Activated gamma-delta T cell (primary cell): ENCODE measurements around the gene TBX6.
A peak's percentile ranks its signal among the peaks of the same experiment; 100 is the strongest.

Experiments used
- DNase-seq: peaks from one replicate; lab custom pipeline; 2025; lab: John Stamatoyannopoulos, UW

The TBX6 gene

DNA sequence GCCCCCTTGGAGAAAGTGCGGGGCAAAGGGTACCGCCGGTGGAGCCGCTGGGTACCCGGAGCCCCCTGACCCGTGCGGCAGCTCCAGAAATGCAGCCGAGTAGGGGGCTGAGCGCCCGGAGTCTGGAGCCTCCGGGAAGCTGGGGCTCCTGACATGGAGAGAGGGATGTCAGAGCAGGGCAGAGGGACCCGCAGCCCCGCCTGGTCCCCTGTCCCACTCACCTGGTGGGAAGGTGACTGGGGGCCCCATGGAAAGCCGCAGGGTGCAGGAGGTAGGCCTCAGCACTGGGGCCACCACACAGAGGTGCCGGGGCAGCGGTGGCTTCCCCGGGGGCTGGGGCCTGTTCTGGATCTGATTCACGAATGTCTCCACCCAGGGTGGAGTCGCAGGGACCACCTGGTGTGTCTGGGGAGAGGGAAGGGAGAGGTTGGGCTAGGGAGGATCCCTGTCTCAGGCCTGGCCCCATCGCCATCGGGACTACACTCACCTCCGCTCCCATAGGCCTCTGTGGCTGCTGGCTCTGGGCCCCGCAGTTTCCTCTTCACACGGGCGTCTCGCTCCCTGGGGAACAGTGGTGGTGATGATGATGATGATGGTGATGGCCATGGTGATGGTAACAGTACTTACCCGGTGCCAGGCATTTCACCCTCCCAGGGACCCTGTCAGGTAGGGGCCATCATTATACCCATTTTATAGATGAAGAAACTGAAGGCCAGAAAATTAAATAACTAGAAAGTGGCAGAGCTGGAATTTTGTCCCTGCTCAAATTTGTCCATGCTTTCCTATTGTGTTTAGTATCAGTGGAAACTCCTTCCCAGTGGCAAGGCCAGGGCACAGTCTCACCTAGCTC, 5.2 kb downstream of the TBX6 start:
- DNase-seq = no peak

DNA sequence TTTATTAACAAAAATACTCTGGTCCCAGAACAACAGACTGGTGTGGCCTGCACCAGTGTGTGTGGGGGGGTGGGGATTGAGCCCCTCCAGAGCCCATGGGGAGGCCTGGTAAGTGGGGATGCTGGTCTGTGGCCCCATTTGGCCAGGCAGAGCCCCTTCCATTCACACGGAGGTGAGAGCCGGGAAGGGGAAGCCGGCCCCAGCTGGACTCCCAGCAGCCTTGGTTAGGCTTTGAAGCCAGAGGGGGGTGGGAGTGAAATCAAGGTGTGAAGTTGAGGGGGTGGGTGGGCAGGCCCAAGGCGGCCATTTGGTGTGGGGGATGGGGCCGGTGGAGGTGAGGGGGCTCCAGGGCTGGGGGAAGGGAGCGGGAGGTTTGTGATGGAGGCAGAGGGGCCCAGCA, 5.9 kb downstream of the TBX6 start:
- no peak for DNase-seq

DNA sequence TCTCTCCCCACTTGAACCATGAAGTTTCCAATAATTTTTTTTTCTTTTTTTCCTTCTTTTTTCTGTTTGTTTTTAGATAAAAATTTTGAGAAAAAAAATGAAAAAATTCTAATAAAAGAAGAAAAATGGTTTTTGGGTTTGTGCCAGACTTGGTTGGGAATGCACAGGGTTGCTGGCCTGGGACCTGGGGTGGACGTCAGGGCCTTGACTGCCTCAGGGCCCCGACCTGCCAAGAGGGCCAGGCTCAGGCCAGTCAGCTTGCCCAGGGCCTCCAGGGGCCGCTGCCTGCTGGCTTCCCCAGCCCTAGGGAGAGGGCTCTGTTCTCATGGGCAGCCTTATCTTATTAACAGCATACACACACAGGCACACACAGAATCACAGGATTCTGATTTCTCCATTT, 6.5 kb downstream of the TBX6 start:
- no peak for DNase-seq

DNA sequence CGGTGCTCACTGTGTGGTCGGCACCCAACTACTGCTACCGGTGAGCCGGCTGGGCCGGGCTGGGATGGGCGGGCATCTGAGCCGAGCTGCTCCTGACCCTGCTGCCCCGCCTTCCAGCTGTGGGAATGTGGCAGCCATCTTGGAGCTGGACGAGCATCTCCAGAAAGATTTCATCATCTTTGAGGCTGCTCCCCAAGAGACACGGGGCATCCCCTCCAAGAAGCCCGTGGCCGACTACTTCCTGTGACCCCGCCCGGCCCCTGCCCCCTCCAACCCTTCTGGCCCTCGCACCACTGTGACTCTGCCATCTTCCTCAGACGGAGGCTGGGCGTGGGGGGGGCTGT, 6.9 kb downstream of the TBX6 start:
- DNase-seq = no peak

DNA sequence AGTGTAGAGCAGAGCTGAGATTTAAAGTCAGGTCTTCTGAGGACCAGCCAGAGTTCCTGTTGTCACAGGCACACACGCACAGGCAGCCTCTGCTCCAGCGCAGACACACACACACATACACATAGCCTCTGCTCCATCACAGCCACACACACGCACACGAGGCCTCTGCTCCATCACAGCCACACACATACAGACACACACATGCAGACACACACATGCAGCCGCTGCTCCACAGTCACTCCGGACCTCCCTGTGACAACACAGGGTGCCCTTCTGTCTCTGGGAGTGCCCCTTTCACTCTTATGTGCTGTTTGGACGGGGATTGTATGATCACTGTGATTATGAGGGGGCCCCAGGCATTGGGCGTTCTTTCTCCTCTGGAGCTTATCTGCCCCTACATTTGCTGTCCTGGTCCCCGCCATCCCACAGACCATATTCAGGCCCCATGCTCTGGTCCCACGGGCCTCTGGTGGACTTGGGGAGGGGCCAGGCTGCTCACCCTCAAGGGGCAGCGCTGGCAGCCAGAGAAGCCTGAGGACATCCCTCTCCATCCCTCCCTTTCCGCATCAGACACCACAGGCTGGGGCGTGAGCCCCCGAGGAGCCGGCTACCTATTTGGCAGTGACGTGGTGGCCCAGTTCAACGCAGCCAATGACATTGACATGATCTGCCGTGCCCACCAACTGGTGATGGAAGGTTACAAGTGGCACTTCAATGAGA, 7.5 kb downstream of the TBX6 start:
- no peak for DNase-seq

DNA sequence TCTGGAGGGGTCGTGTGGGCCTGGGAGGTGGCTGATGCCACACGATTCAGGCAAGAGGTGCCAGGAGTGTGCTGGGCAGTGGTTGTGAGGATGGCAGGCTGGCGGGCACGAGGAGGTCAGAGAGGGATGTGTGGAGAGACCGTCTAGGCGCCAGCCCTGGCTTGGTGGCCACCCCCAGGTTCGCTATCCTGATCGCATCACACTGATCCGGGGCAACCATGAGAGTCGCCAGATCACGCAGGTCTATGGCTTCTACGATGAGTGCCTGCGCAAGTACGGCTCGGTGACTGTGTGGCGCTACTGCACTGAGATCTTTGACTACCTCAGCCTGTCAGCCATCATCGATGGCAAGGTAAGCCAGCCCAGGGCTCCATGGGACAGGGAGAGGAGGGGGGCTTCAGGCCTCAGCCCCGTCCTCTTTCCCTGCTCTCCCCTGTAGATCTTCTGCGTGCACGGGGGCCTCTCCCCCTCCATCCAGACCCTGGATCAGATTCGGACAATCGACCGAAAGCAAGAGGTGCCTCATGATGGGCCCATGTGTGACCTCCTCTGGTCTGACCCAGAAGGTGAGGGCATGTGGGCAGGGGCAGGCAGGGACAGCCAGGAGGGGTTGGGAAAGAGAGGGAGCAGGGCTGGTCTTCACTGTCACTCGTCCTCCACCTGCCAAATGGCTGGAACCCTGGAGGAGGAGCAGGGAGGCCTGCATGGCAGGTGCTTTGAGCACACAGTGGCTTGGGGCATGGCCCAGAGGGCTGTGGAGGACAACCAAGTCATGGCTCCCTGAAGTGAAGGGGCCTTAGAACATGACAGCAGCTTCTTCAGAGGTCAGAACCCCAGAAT, 8.3 kb downstream of the TBX6 start:
- DNase-seq = no peak

DNA sequence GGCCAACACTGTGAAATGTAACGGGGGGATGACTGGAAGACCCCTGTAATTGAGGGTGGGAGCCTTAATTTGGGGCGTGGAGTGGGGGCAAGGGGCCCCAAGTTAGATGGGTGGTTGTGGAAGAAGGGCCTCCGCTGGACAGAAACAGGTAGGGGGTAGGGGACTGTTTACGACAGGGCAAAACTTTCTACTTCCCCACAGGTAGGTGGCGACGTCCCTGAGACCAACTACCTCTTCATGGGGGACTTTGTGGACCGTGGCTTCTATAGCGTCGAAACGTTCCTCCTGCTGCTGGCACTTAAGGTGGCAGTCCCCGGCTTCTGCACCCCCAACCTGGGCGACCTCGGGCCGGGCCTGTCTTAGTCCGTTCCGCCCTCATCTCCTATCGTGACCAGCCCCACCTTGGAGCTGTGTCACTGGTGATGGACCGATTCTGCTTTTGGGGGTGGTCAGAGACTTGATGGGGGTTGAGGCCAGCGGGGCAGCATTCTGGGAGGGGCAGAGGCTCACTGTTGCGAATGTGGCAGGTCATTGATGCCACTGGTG, 9.1 kb downstream of the TBX6 start:
- DNase-seq = no peak

DNA sequence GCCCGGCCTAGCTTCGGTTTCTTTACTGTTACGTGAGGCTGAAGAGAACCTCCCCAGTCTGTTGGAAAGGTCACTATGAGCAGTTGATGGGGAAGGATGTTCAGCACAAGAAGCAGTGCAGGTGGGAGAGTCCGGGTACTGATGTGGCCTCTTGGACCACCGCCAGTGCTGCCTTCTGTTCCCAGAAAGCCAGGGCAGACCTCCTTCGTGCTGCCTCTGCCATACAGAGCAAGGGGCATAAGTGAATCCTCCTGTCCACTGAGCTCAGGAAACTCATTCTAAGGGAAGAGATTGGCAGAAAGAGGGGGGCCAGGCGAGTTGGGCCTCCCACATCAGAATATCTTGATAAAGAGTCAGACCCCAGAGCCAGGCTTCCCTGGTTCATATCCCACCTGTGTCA, 12.2 kb downstream of the TBX6 start:
- DNase-seq = no peak

DNA sequence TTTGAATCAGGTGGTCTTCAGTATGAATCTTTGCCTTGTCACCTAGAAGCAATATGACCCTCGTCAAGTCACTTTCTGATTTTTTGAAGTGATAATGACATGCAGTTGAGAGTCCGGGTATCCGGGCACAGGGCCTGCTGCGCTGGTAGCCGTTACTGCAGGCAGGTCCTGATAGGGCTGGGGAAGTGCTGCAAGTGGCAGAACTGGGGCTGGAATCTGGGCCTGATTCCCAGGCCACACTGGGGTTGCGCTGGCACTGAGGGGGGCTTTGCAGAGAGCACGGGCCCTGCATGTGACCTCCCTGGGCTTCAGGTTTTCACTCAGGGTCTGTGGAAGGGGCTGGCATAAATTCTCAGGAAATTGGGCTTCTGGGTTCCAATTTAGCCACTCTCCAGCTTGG, 13.0 kb downstream of the TBX6 start:
- no peak for DNase-seq

DNA sequence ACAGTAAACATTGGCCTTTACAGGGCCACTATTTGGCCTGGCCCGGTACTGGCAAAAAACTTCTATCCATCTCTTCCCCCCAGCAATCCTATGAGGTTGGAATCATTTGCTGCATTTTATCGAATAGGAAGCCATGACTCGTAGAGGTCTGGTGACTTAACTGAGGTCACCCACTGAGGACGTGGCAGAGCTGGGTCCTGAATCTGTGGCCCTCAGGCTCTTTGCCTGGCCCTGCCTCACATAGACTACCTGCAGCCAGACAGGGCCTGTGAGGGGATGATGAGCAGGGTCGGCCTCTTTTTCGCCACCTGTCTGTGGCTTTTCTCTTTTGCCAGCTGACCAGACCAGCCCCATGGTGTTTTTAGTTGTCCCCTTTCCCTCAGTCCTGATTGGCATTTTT, 14.1 kb downstream of the TBX6 start:
- no peak for DNase-seq

DNA sequence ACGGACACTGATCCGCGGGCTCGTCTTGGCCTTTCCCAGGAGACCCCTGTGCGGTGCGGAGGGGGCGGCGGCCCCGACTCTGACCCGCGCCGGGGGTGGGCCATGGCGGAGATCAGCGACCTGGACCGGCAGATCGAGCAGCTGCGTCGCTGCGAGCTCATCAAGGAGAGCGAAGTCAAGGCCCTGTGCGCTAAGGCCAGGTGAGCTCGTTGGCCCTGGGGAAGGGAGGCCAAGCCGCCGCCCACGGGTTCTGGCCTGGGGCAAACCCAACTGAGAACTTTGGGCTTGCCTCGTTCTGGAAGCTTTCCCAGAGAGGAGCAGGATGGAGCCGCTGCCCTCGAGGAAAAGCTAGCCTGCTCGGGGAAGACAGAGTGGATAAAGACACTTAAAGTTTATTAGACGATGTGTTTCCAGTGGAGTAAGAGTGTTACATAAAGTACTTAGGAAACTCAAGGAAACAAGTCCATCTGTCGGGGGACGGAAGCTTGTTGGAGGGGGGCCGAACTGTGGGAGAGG, 15.4 kb downstream of the TBX6 start:
- no peak for DNase-seq

DNA sequence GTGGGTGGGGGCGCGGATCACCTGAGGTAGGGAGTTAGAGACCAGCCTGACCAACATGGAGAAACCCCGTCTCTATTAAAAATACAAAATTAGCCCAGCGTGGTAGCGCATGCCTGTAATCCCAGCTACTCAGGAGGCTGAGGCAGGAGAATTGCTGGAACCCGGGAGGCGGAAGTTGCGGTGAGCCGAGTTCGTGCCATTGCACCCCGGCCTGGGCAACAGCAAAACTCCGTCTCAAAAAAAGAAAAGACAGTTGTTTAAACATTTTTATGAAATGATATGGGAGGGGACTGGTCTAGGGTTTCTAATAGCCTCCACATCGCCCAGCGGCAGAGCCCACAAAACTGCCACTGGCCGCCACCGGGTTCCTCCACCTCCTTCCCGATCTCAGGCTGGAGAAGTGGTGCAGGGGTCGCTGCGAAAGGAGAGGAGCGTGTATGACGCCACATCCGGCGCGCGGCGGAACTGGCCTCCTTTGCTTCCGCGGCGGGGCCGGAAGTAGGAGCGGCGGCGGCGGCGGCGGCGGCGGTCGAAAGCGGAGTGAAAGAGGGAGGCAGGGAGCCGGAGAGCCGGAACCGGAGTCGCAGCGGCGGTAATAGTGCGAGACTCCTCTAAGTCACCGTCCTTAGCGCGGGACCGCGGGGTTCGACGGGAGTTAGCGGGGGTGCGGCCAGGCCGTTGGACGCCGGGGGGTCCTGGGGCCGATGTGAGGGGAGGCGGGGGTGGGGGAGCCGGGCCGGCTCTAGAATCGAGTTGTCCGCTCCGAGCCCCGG, 16.0 kb downstream of the TBX6 start, which contains the start of gene PPP4C:
Gene PPP4C, plus strand, starts transcription at position 492 of the 773 bp plus-strand sequence. CDS start 384 bp downstream, outside the sequence.
- peak; percentile 93 for DNase-seq

DNA sequence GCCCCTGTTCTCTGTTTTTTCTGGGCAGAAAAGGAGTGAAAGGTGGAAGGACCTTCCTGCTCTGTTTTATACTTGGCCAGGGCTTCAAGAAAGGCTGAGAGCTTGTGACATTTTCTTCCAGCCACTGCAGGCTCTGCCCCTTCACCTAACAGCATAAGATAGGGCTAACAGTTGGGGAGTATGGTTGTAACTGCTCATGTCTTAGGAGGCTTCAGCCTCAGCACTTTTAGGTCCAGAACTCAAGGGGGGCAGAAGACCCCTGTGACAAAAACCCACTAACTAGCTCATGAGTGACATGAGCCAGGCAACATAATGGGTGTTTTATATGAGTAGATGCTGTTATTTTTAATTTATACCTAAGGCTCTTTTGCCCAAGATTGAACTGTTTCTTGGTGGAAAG, 21.2 kb downstream of the TBX6 start:
- no peak for DNase-seq

DNA sequence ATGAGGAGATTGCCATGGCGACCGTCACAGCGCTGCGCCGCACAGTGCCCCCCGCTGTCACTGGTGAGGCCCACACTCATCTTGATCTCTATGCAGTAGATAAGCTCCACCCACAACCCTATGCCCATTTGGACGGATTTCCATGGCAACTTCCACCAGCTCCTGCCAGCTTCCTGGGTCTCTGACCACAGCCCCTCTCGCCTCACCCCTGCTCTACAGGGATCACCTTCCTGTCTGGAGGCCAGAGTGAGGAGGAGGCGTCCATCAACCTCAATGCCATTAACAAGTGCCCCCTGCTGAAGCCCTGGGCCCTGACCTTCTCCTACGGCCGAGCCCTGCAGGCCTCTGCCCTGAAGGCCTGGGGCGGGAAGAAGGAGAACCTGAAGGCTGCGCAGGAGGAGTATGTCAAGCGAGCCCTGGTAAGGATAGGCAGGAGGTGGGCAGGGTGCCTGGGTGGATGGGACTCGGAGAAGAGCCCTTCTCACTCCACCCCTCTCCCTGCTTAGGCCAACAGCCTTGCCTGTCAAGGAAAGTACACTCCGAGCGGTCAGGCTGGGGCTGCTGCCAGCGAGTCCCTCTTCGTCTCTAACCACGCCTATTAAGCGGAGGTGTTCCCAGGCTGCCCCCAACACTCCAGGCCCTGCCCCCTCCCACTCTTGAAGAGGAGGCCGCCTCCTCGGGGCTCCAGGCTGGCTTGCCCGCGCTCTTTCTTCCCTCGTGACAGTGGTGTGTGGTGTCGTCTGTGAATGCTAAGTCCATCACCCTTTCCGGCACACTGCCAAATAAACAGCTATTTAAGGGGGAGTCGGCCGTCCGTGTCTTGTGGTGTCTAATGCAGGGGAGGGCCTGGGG, 21.9 kb downstream of the TBX6 start:
- no peak for DNase-seq

DNA sequence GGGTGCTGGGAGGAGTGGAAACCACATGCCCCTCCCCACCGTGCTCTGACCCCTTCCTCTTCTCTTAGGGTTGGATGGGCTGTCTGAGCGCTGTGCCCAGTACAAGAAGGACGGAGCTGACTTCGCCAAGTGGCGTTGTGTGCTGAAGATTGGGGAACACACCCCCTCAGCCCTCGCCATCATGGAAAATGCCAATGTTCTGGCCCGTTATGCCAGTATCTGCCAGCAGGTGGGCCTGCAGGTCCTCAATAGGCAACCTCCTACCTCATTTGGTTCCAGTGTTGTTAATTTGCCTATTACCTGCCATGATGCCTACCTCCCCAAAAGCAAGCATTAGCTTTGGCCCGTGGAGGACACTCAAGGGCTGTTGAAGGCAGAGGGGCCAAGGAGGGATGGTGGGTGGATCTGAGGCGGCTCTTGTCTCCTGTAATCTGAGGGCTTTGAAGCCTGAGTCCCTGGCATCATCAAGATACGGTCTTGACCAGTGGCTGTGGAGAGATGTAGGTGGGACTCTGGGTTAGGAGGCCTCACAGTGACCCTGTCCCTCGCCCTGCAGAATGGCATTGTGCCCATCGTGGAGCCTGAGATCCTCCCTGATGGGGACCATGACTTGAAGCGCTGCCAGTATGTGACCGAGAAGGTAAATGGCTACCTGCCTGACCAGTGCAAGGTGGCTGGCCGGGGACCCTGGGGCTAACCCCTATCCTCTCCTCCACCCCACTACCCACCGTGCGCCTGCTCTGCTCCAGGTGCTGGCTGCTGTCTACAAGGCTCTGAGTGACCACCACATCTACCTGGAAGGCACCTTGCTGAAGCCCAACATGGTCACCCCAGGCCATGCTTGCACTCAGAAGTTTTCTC, 22.7 kb downstream of the TBX6 start:
- no peak for DNase-seq

DNA sequence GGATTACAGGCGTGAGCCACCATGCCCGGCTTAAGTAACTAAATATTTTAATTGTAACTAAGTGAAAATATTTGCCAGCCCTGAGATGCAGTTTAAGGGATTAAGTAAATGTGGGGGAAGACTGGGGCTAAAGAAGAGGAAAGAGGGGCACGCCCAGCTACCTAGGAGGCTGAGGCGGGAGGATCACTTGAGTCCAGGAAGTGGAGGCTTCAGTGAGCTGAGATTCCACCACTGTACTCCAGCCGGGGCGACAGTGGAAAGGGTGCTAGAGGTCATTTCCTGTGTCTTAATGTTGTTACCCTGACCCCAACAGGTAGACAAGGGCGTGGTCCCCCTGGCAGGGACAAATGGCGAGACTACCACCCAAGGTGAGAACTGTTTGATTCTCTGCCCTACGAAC, 23.4 kb downstream of the TBX6 start:
- no peak for DNase-seq

DNA sequence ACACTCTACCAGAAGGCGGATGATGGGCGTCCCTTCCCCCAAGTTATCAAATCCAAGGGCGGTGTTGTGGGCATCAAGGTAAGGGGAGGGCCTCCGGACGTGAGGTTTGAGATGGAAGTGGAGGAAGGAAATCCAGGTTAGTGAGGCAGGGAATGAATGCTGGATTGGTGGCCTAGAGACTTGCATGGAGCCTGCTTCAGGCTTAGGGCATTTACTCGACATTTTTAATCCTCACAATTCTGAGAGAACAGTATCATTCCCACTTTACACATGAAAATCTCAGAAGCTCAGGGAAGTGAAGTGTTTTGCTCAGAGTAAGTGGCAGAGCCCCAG, 24.2 kb downstream of the TBX6 start:
- DNase-seq = no peak

DNA sequence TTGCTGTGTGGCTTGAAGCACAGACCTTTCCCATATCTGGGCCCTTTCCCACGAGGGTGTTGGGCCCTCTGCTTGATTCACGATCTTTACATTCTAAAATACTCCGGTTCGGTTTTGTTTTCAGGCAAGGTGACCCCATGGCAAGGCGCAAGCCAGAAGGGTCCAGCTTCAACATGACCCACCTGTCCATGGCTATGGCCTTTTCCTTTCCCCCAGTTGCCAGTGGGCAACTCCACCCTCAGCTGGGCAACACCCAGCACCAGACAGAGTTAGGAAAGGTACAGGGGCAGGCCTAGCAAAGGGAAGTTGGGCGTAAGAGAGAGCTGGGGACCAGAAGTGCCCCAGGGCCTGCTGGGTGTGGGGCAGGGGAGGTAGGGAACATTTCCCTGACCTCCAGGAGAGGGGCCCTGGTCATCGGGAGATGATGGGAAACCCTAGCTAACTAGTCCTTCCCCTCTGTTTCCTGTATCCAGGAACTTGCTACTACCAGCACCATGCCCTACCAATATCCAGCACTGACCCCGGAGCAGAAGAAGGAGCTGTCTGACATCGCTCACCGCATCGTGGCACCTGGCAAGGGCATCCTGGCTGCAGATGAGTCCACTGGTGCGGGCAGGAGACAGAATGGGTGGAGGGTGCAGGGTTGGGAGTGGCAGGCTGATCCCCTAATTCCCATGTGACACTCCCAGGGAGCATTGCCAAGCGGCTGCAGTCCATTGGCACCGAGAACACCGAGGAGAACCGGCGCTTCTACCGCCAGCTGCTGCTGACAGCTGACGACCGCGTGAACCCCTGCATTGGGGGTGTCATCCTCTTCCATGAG, 24.8 kb downstream of the TBX6 start:
- DNase-seq = no peak
